SU-DHL-6 (cell line): ENCODE data around the gene GSTCD.
"Not testable (repeated sequence)": the region's sequence is repeated elsewhere in the genome, so short reads cannot be mapped to it uniquely, and the experiment has no call there.

Experiments
- CTCF ChIP-seq: fragments of 200-600 bp; sonication (generic); IDR thresholded peaks from one replicate; pipeline ENCODE4 v1.5.1; 2017; ENCODE audit warnings: antibody characterized with exemption, mild to moderate bottlenecking, low read length, moderate library complexity; ENCODE audit not compliant: insufficient read depth, poor library complexity, severe bottlenecking
- EZH2phosphoT487 ChIP-seq: fragments of 200-600 bp; sonication (generic), shearing (Covaris generic); conservative IDR thresholded peaks from 2 replicates; pipeline ENCODE4 v1.6.1; 2018; ENCODE audit warnings: mild to moderate bottlenecking, antibody characterized with exemption, low read length, moderate library complexity, mixed read lengths

GRCh38 chr4:105770524-105770923, 61.9 kb downstream of the GSTCD start:
- TF ChIP-seq CTCF, EZH2phosphoT487: not testable (repeated sequence)
